SK-N-SH treated with all-trans-retinoic acid at 6 μM for 48 hours (cell line): Measurements from ENCODE around the gene ARHGAP10.
A peak's percentile ranks its signal among the peaks of the same experiment; 100 is the strongest.

Experiments
- ATAC-seq: fragments of 200-7000 bp; cut with Tn5 transposase; 3 replicates; pipeline ENCODE4 v1.9.1; 2020; ENCODE audit warnings: mild to moderate bottlenecking, moderate library complexity
- BACH2 ChIP-seq: fragments of 250-450 bp; sonication (Bioruptor Pico); IDR thresholded peaks from 2 replicates; pipeline ENCODE4 v1.9.0; 2021; ENCODE audit warnings: mild to moderate bottlenecking, borderline replicate concordance
- CSRNP3 ChIP-seq: fragments of 250-450 bp; sonication (Bioruptor Pico); IDR thresholded peaks from 2 replicates; pipeline ENCODE4 v1.5.1; 2021; ENCODE audit warnings: mild to moderate bottlenecking, moderate library complexity
- ESRRG ChIP-seq: fragments of 250-450 bp; sonication (Bioruptor Pico); IDR thresholded peaks from 2 replicates; pipeline ENCODE4 v1.6.1; 2021; ENCODE audit warnings: mild to moderate bottlenecking
- GLIS3 ChIP-seq: fragments of 250-450 bp; sonication (Bioruptor Pico); IDR thresholded peaks from 2 replicates; pipeline ENCODE4 v1.5.0; 2020; ENCODE audit warnings: mild to moderate bottlenecking, moderate library complexity
- ISL1 ChIP-seq: fragments of 250-450 bp; sonication (Bioruptor Pico); IDR thresholded peaks from 2 replicates; pipeline ENCODE4 v2.1.2; 2022; ENCODE audit warnings: mild to moderate bottlenecking, moderate library complexity
- OSR1 ChIP-seq: fragments of 250-450 bp; sonication (Bioruptor Pico); IDR thresholded peaks from 2 replicates; pipeline ENCODE4 v1.8.0; 2022; ENCODE audit warnings: moderate library complexity, mild to moderate bottlenecking, inconsistent platforms
- POU6F1 ChIP-seq: fragments of 250-450 bp; sonication (Bioruptor Pico); IDR thresholded peaks from 2 replicates; pipeline ENCODE4 v1.8.0; 2021; ENCODE audit warnings: low read depth, mild to moderate bottlenecking, moderate library complexity, borderline replicate concordance
- PPARA ChIP-seq: fragments of 250-450 bp; sonication (Bioruptor Pico); IDR thresholded peaks from 2 replicates; pipeline ENCODE4 v1.5.0; 2020; ENCODE audit warnings: mild to moderate bottlenecking, borderline replicate concordance
- RARB ChIP-seq: fragments of 250-450 bp; sonication (Bioruptor Pico); IDR thresholded peaks from 2 replicates; pipeline ENCODE4 v1.8.0; 2021; ENCODE audit warnings: mild to moderate bottlenecking, moderate library complexity
- SNAI2 ChIP-seq: fragments of 250-450 bp; sonication (Bioruptor Pico); IDR thresholded peaks from 2 replicates; pipeline ENCODE4 v1.5.0; 2020; ENCODE audit warnings: mild to moderate bottlenecking, moderate library complexity
- TCF4 ChIP-seq: fragments of 250-450 bp; sonication (Bioruptor Pico); IDR thresholded peaks from 2 replicates; pipeline ENCODE4 v1.8.0; 2021; ENCODE audit warnings: mild to moderate bottlenecking, moderate library complexity, borderline replicate concordance
- TOX ChIP-seq: fragments of 250-450 bp; sonication (Bioruptor Pico); IDR thresholded peaks from 2 replicates; pipeline ENCODE4 v1.8.0; 2021; ENCODE audit warnings: mild to moderate bottlenecking, moderate library complexity, borderline replicate concordance
- TSHZ2 ChIP-seq: fragments of 250-450 bp; sonication (Bioruptor Pico); IDR thresholded peaks from 2 replicates; pipeline ENCODE4 v1.5.0; 2020; ENCODE audit warnings: mild to moderate bottlenecking, moderate library complexity
- ZC3H10 ChIP-seq: fragments of 250-450 bp; sonication (Bioruptor Pico); IDR thresholded peaks from 2 replicates; pipeline ENCODE4 v1.5.1; 2021; ENCODE audit warnings: mild to moderate bottlenecking, moderate library complexity
- ZFP3 ChIP-seq: fragments of 250-450 bp; sonication (Bioruptor Pico); IDR thresholded peaks from 2 replicates; pipeline ENCODE4 v1.5.0; 2020; ENCODE audit warnings: mild to moderate bottlenecking, moderate library complexity
- ZFP30 ChIP-seq: fragments of 450-650 bp; formaldehyde crosslinking; IDR thresholded peaks from 2 replicates; pipeline ENCODE4 v1.5.0; 2022; ENCODE audit warnings: mild to moderate bottlenecking, moderate library complexity
- ZNF565 ChIP-seq: fragments of 450-650 bp; formaldehyde crosslinking; conservative IDR thresholded peaks from 2 replicates; pipeline ENCODE4 v1.5.0; 2020; ENCODE audit warnings: low read depth, mild to moderate bottlenecking, moderate library complexity
- ZNF70 ChIP-seq: fragments of 450-650 bp; formaldehyde crosslinking; IDR thresholded peaks from 2 replicates; pipeline ENCODE4 v1.5.0; 2020; ENCODE audit warnings: mild to moderate bottlenecking, moderate library complexity
- ZNF8 ChIP-seq: fragments of 450-650 bp; formaldehyde crosslinking; IDR thresholded peaks from 2 replicates; pipeline ENCODE4 v1.5.0; 2020; ENCODE audit warnings: mild to moderate bottlenecking, moderate library complexity

ARHGAP10 gene

GRCh38 chr4:148044089-148044911, 312.4 kb downstream of the ARHGAP10 start:
- no peak for TF ChIP-seq ZNF70
- TF ChIP-seq RARB (CRISPR knock-in tag), result no peak
- TF ChIP-seq ISL1 (CRISPR knock-in tag), result no peak
- TF ChIP-seq TOX (CRISPR knock-in tag), result no peak
- no peak for TF ChIP-seq ESRRG
- ATAC-seq, result no peak

GRCh38 chr4:148044912-148045352, 313.0 kb downstream of the ARHGAP10 start:
- peak; percentile 74 for ATAC-seq
- TF ChIP-seq ZC3H10 (CRISPR knock-in tag) (no peak), ZNF565 (CRISPR knock-in tag) (no peak), ZNF70 (no peak)

GRCh38 chr4:148048598-148048997, 316.7 kb downstream of the ARHGAP10 start:
- no peak for ATAC-seq
- TF ChIP-seq POU6F1 (CRISPR knock-in tag), result no peak
- no peak for TF ChIP-seq ZFP3 (CRISPR knock-in tag)
- no peak for TF ChIP-seq GLIS3 (CRISPR knock-in tag)
- TF ChIP-seq CSRNP3, result no peak

GRCh38 chr4:148051403-148051802, 319.5 kb downstream of the ARHGAP10 start:
- TF ChIP-seq CSRNP3 (no peak), RARB (CRISPR knock-in tag) (no peak), ISL1 (CRISPR knock-in tag) (no peak), ZC3H10 (CRISPR knock-in tag) (no peak), TSHZ2 (CRISPR knock-in tag) (no peak), BACH2 (CRISPR knock-in tag) (no peak), ZNF565 (CRISPR knock-in tag) (no peak), PPARA (no peak), ZNF8 (CRISPR knock-in tag) (no peak), TOX (CRISPR knock-in tag) (no peak), GLIS3 (CRISPR knock-in tag) (no peak), TCF4 (CRISPR knock-in tag) (no peak), OSR1 (CRISPR knock-in tag) (no peak), ZFP3 (CRISPR knock-in tag) (no peak), POU6F1 (CRISPR knock-in tag) (no peak), ZNF70 (no peak), ZFP30 (CRISPR knock-in tag) (no peak), ESRRG (no peak), SNAI2 (CRISPR knock-in tag) (no peak)
- no peak for ATAC-seq
